ENCODE measurements around the gene TESK1.
"Not testable (repeated sequence)": the region's sequence is repeated elsewhere in the genome, so short reads cannot be mapped to it uniquely, and the experiment has no call there.

The TESK1 gene

DNA sequence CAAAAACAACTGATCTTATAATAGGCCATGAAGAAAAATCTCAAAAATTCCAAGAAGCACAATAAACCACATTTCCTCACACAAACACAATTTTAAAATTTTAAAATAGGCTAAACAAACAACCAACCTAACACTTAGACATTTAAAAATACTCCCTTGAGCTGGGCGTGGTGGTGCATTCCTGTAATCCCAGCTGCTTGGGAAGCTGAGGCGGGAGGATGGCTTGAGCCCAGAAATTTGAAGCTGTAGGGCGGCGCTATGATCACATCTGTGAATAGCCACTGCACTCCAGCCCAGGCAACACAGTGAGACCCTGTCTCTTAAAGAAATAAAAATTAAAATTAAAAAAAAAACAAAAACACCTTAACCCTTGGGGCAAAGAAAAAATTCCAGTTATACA is 36.9 kb upstream of the TESK1 start:
- no peak for DNase-seq (ENCODE audit: low read depth, low spot score)
- H3K4me3 ChIP-seq (ENCODE audit: insufficient read length, low read depth): no peak overlapping the region
- H3K9ac ChIP-seq (ENCODE audit: insufficient read length, low read depth): no peak overlapping the region
- no peaks in the 10 kb centered on the region for H3K27me3 ChIP-seq (ENCODE audit: insufficient read depth, insufficient read length)
- no peaks in the 10 kb centered on the region for H3K9me3 ChIP-seq (ENCODE audit: insufficient read depth, low read length)
- H3K36me3 ChIP-seq (ENCODE audit: insufficient read depth, insufficient read length, low read length): peaks cover 4% of the 10 kb centered on the region
- TF ChIP-seq YY1 (IDR thresholded peaks at IDR 0.05; ENCODE audit: insufficient read depth, insufficient read length) (no peak), SUZ12 (IDR thresholded peaks at IDR 0.05; ENCODE audit: extremely low read depth, insufficient read depth, insufficient read length) (no peak), ZNF274 (IDR thresholded peaks at IDR 0.05; ENCODE audit: low read depth, low read length) (no peak)
- no peaks in the 10 kb centered on the region for H3K4me1 ChIP-seq (ENCODE audit: insufficient read depth, insufficient read length)

DNA sequence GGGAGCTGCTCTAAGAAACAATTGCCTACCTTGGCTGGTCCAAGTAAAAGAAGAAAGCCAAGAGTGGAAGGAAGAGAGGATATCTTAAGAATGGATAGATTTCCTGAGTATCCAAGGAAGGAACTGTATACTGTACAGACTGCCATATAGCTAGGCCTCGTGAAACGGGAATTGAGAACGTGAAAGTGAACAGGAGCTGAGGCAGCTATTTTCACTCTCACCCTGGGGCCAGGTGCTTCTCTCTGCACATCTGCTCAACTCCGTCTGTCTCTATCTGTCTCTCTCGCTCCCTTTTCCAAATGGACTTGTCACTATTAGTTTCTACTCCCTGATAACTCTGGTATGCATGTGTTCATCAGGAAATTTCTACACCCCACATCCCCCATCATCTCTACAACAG is 35.9 kb upstream of the TESK1 start:
- no peaks in the 10 kb centered on the region for H3K36me3 ChIP-seq (ENCODE audit: insufficient read depth, insufficient read length, low read length)
- no peak for DNase-seq (ENCODE audit: low read depth, low spot score)
- H3K9ac ChIP-seq (ENCODE audit: insufficient read length, low read depth): no peak overlapping the region
- TF ChIP-seq ZNF274 (IDR thresholded peaks at IDR 0.05; ENCODE audit: low read depth, low read length) (no peak), YY1 (IDR thresholded peaks at IDR 0.05; ENCODE audit: insufficient read depth, insufficient read length) (no peak), SUZ12 (IDR thresholded peaks at IDR 0.05; ENCODE audit: extremely low read depth, insufficient read depth, insufficient read length) (no peak)
- no peaks in the 10 kb centered on the region for H3K4me1 ChIP-seq (ENCODE audit: insufficient read depth, insufficient read length)
- H3K27me3 ChIP-seq (ENCODE audit: insufficient read depth, insufficient read length): no peaks in the 10 kb centered on the region
- no peak overlapping the region for H3K4me3 ChIP-seq (ENCODE audit: insufficient read length, low read depth)
- H3K9me3 ChIP-seq (ENCODE audit: insufficient read depth, low read length): no peaks in the 10 kb centered on the region

DNA sequence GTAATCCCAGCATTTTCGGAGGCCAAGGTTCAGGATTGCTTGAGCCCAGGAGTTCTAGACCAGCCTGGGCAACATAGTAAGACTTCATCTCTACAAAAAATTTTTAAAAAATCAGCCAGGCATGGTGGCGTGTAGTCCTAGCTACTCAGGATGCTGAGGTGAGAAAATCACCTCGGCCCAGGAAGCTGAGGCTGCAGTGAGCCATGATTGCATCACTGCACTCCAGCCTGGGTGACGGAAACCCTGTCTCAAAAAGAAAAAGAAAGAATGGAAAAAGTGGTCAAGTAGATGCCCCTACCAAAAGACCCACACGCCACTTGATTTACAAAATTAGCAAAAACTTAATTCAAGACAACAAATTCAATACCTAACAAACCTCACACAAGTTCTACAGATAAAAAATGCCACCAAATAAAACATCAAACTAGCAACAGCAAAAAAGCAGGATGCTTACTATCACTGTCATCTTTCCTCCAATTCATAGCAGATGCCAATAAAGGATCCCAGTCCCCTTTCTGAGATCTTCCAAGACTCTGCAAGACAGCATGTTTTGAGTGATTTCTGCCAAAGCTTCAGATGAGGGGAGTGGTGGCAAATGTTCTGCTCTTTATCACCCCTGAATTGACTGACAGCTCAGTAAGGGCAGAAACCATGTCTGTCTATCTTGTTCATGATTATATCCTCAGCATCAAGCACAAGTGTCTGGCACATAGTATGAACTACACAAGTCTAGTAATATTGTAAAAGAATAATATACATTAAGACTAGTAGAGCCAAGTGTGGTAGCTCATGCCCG is 34.2 kb upstream of the TESK1 start:
- H3K9me3 ChIP-seq (ENCODE audit: insufficient read depth, low read length): no peaks in the 10 kb centered on the region
- TF ChIP-seq SUZ12 (IDR thresholded peaks at IDR 0.05; ENCODE audit: extremely low read depth, insufficient read depth, insufficient read length) (no peak), ZNF274 (IDR thresholded peaks at IDR 0.05; ENCODE audit: low read depth, low read length) (no peak), YY1 (IDR thresholded peaks at IDR 0.05; ENCODE audit: insufficient read depth, insufficient read length) (no peak)
- no peaks in the 10 kb centered on the region for H3K4me1 ChIP-seq (ENCODE audit: insufficient read depth, insufficient read length)
- no peak overlapping the region for H3K9ac ChIP-seq (ENCODE audit: insufficient read length, low read depth)
- H3K27me3 ChIP-seq (ENCODE audit: insufficient read depth, insufficient read length): no peaks in the 10 kb centered on the region
- no peaks in the 10 kb centered on the region for H3K36me3 ChIP-seq (ENCODE audit: insufficient read depth, insufficient read length, low read length)
- DNase-seq (ENCODE audit: low read depth, low spot score): no peak
- no peak overlapping the region for H3K4me3 ChIP-seq (ENCODE audit: insufficient read length, low read depth)

DNA sequence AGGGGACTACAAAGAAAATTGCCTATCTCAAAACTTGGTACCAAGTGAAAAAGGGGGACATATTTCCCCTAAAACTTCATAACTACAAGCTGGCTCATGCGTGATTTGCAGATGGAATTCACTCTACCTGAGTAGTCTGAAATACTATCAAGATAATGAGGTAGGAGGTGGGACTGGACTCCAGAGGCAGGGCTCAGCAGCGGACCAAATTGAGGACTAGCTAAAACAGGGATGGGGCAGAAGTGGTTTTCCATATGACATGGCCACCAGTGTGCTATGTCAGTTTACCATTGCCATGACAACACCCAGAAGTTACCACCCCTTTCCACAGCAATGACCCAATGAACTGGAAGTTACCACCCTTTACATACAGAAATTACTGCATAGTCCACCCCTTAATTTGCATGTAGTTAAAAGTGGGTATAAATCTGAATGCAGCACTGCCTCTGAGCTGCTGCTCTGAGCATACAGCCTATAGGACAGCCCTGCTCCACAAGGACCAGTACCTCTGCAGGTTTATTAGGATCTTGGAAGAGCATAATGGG is 30.4 kb upstream of the TESK1 start:
- Histone ChIP-seq H3K9me3 (ENCODE audit: insufficient read depth, low read length) (peaks cover 13% of the 10 kb centered on the region; the same call in 1 of the 2 replicates), H3K36me3 (ENCODE audit: insufficient read depth, insufficient read length, low read length) (no peaks in the 10 kb centered on the region), H3K27me3 (ENCODE audit: insufficient read depth, insufficient read length) (no peaks in the 10 kb centered on the region), H3K4me3 (ENCODE audit: insufficient read length, low read depth) (no peak overlapping the region), H3K4me1 (ENCODE audit: insufficient read depth, insufficient read length) (no peaks in the 10 kb centered on the region), H3K9ac (ENCODE audit: insufficient read length, low read depth) (no peak overlapping the region)
- TF ChIP-seq ZNF274 (IDR thresholded peaks at IDR 0.05; ENCODE audit: low read depth, low read length): no peak
- no peak for TF ChIP-seq SUZ12 (IDR thresholded peaks at IDR 0.05; ENCODE audit: extremely low read depth, insufficient read depth, insufficient read length)
- no peak for TF ChIP-seq YY1 (IDR thresholded peaks at IDR 0.05; ENCODE audit: insufficient read depth, insufficient read length)
- DNase-seq (ENCODE audit: low read depth, low spot score): no peak

DNA sequence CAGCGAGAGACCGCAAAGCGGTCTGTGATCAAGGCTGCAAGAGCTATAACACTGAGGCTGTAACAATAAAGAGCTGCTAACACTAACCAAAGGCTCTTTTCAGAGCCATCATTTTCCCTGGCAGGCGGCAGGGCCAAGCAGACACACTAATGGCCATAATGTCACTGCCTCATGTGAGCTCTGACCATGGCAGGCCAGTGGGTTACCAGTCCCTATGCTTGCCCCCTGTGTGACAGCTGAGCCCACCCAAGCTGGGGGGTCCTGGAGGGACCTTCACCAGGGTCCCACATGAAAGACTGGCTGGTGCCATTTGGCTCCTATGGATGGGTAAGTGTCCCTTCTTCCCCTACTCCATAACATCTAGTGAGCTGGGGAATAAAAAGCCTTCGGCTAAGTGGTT is 29.6 kb upstream of the TESK1 start:
- TF ChIP-seq SUZ12 (IDR thresholded peaks at IDR 0.05; ENCODE audit: extremely low read depth, insufficient read depth, insufficient read length) (no peak), ZNF274 (IDR thresholded peaks at IDR 0.05; ENCODE audit: low read depth, low read length) (no peak), YY1 (IDR thresholded peaks at IDR 0.05; ENCODE audit: insufficient read depth, insufficient read length) (no peak)
- Histone ChIP-seq H3K9me3 (ENCODE audit: insufficient read depth, low read length) (peaks cover 21% of the 10 kb centered on the region), H3K9ac (ENCODE audit: insufficient read length, low read depth) (no peak overlapping the region), H3K27me3 (ENCODE audit: insufficient read depth, insufficient read length) (no peaks in the 10 kb centered on the region), H3K4me3 (ENCODE audit: insufficient read length, low read depth) (no peak overlapping the region), H3K36me3 (ENCODE audit: insufficient read depth, insufficient read length, low read length) (no peaks in the 10 kb centered on the region), H3K4me1 (ENCODE audit: insufficient read depth, insufficient read length) (no peaks in the 10 kb centered on the region)
- no peak for DNase-seq (ENCODE audit: low read depth, low spot score)

DNA sequence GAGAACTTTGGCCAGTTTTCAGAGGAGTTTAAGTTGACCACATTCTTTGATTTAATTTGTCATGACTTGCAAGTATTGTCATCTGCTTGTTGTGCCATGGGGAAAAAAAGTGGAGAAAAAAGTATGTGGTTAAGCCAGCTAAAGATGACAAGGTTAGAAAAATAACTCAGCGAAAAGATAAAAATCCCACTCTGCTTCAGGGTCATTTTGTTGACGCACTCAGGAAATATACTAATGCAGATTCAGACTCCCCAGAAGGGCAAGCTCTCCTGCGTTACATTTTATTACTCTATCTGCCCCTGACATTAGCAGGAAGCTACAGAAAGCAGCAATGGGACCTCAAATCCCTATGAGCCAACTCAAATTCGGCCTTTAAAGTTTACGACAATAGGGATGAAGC is 27.6 kb upstream of the TESK1 start:
- H3K27me3 ChIP-seq (ENCODE audit: insufficient read depth, insufficient read length): no peaks in the 10 kb centered on the region
- no peaks in the 10 kb centered on the region for H3K4me1 ChIP-seq (ENCODE audit: insufficient read depth, insufficient read length)
- peaks cover 41% of the 10 kb centered on the region for H3K9me3 ChIP-seq (ENCODE audit: insufficient read depth, low read length)
- DNase-seq (ENCODE audit: low read depth, low spot score): no peak
- H3K9ac ChIP-seq (ENCODE audit: insufficient read length, low read depth): no peak overlapping the region
- H3K4me3 ChIP-seq (ENCODE audit: insufficient read length, low read depth): no peak overlapping the region
- TF ChIP-seq YY1 (IDR thresholded peaks at IDR 0.05; ENCODE audit: insufficient read depth, insufficient read length) (no peak), SUZ12 (IDR thresholded peaks at IDR 0.05; ENCODE audit: extremely low read depth, insufficient read depth, insufficient read length) (no peak), ZNF274 (IDR thresholded peaks at IDR 0.05; ENCODE audit: low read depth, low read length) (no peak)
- H3K36me3 ChIP-seq (ENCODE audit: insufficient read depth, insufficient read length, low read length): no peaks in the 10 kb centered on the region

DNA sequence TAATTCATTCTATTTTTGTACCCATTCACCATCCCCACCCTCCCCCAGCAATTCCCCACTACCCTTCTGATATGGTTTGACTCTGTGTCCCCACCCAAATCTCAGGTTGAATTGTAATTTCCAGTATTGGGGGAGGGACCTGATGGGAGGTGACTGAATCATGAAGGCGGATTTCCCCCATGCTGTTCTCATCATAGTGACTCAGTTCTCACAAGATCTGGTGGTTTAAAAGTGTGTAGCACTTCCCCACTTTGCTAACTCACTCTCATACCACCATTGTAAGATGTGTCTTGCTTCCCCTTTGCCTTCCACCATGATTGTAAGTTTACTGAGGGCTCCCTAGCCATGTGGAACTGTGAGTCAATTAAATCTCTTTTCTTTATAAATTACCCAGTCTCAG is 25.9 kb upstream of the TESK1 start:
- Histone ChIP-seq H3K36me3 (ENCODE audit: insufficient read depth, insufficient read length, low read length) (no peaks in the 10 kb centered on the region), H3K4me1 (ENCODE audit: insufficient read depth, insufficient read length) (no peaks in the 10 kb centered on the region), H3K27me3 (ENCODE audit: insufficient read depth, insufficient read length) (no peaks in the 10 kb centered on the region), H3K9ac (ENCODE audit: insufficient read length, low read depth) (no peak overlapping the region), H3K4me3 (ENCODE audit: insufficient read length, low read depth) (no peak overlapping the region), H3K9me3 (ENCODE audit: insufficient read depth, low read length) (peaks cover 44% of the 10 kb centered on the region)
- TF ChIP-seq YY1 (IDR thresholded peaks at IDR 0.05; ENCODE audit: insufficient read depth, insufficient read length) (no peak), ZNF274 (IDR thresholded peaks at IDR 0.05; ENCODE audit: low read depth, low read length) (no peak), SUZ12 (IDR thresholded peaks at IDR 0.05; ENCODE audit: extremely low read depth, insufficient read depth, insufficient read length) (no peak)
- DNase-seq (ENCODE audit: low read depth, low spot score): no peak

DNA sequence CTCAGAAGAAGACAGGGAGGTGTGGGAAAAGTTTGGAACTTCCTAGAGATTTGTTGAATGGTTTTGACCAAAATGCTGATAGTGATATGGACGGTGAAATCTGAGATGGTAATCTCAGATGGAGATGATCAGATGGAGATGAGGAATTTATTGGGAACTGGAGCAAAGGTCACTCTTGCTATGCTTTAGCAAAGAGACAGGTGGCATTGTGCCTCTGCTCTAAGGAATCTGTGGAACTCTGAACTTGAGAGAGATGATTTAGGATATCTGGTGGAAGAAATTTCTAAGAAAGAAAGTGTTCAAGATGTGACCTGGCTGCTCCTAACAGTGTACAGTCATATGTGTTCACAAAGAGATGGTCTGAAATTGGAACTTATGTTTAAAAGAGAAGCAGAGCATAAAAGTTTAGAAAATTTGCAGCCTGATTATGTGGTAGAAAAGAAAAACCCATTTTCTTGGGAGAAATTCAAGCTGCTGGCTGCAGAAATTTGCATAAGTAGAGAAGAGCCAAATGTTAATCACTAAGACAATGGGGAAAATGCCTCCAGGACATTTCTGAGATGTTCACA is 25.3 kb upstream of the TESK1 start:
- peaks cover 44% of the 10 kb centered on the region for H3K9me3 ChIP-seq (ENCODE audit: insufficient read depth, low read length)
- H3K27me3 ChIP-seq (ENCODE audit: insufficient read depth, insufficient read length): not testable (repeated sequence)
- peak; percentile 46 for DNase-seq (ENCODE audit: low read depth, low spot score)

DNA sequence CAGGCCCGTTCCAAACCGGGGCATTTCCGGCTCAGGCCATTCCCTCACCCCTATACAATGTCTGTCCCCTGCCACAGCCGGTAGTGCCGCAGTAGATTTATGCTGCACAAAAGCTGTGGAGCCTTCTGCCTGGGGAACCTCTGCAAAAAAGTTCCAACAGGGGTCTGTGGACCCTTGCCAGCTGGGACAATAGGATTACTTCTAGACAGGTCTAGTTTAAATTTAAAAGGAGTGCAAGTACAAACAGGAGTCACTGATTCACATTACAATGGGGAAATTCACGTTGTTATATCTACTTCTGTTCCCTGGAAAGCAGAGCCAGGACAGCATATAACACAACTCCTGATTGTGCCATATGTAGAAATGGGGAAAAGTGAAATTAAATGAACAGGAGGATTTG is 21.5 kb upstream of the TESK1 start:
- H3K36me3 ChIP-seq (ENCODE audit: insufficient read depth, insufficient read length, low read length); H3K4me3 ChIP-seq (ENCODE audit: insufficient read length, low read depth); H3K9ac ChIP-seq (ENCODE audit: insufficient read length, low read depth); H3K4me1 ChIP-seq (ENCODE audit: insufficient read depth, insufficient read length); H3K27me3 ChIP-seq (ENCODE audit: insufficient read depth, insufficient read length); DNase-seq (ENCODE audit: low read depth, low spot score): not testable (repeated sequence)
- peaks cover 59% of the 10 kb centered on the region for H3K9me3 ChIP-seq (ENCODE audit: insufficient read depth, low read length)

More for the DNA sequence above, 25.3 kb upstream of the TESK1 start:
- H3K4me3 ChIP-seq (ENCODE audit: insufficient read length, low read depth); H3K36me3 ChIP-seq (ENCODE audit: insufficient read depth, insufficient read length, low read length); H3K9ac ChIP-seq (ENCODE audit: insufficient read length, low read depth); H3K4me1 ChIP-seq (ENCODE audit: insufficient read depth, insufficient read length): not testable (repeated sequence)

DNA sequence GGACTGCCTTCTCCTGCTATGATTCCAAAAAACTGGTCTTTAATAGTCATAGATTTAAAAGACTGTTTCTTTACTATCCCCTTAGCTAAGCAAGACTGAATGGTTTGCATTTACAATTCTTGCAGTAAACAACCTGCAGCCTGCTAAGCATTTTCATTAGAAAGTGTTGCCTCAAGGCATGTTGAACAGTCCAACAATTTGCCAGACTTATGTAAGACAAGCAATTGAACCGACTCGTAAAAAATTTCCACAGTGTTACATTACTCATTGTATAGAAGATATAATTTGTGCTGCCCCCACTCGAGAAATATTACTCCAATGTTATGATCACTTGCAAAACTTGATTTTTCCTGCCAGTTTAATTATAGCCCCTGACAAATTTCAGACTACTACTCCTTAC is 20.4 kb upstream of the TESK1 start:
- H3K9me3 ChIP-seq (ENCODE audit: insufficient read depth, low read length): peaks cover 48% of the 10 kb centered on the region
- not testable (repeated sequence) for H3K27me3 ChIP-seq (ENCODE audit: insufficient read depth, insufficient read length); H3K4me1 ChIP-seq (ENCODE audit: insufficient read depth, insufficient read length); DNase-seq (ENCODE audit: low read depth, low spot score); H3K4me3 ChIP-seq (ENCODE audit: insufficient read length, low read depth); H3K36me3 ChIP-seq (ENCODE audit: insufficient read depth, insufficient read length, low read length); H3K9ac ChIP-seq (ENCODE audit: insufficient read length, low read depth)
